Measurements from ENCODE around the gene HGF.

HGF gene

DNA sequence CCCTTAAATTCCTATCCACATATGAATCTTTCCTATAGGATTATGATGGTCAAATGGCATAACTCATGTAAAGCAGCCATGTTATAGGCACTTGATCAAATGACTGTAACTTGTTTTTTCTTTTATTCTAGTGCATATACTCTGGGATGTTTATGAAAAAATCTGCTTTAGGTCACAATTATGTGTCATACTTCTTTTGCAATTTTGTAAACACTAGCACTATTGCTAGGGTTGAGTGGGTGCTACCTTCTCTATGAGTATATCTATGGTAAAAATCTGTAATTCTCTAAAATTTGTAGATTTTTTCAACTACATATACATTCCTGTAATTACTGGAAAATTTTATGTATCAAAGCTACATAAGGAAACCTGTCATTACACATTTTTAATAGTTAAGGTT is 50.0 kb downstream of the HGF start:
- DNase-seq (ENCODE audit: low read depth): no peak

DNA sequence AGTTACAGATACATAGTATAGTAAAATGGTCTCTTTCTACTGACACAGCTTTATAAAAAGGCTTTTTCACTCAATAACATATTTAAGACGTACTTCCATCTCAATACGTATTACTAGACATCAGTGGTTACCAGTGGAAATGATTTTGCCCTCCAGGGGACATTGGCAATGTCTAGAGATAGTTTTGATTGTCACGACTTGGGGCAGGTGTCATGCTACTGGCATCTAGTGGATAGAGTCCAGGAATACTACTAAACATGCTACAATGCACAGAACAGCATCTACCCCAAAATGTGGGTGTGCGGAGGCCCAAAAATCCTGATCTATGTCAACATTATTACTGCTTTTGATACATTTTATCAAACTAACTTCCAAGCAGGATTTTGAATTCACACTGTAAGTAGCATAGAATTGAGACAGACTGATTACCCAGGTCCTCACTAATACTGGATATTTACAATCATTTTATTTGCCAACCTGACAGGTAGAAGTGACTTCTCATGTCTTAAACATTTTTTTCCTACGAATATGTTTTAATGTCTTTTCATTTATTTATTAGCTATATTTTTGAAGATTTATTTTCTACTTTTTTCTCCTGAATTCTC is 53.8 kb downstream of the HGF start:
- DNase-seq (ENCODE audit: low read depth): no peak

DNA sequence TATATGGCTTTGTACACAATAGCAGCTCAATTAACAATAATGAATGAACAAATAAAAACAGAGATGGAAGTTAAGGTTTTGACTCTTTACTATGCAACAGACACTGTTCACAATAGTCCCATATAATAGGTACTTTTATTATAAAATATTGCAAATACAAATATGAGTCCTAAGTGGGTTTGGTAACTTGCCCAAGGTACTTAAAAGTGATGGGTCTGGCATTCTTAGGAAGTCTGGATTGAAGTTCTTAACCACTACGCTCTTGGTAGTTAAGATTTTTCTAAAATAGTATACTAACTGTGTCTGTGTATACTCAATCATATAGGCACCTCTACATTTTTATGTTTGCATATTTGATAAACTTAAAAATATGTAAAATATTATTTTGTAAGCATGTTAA is 55.5 kb downstream of the HGF start:
- DNase-seq (ENCODE audit: low read depth): no peak

GRCh38 chr7:81710751-81711150 is 59.1 kb downstream of the HGF start:
- no peak for DNase-seq (ENCODE audit: low read depth)

DNA sequence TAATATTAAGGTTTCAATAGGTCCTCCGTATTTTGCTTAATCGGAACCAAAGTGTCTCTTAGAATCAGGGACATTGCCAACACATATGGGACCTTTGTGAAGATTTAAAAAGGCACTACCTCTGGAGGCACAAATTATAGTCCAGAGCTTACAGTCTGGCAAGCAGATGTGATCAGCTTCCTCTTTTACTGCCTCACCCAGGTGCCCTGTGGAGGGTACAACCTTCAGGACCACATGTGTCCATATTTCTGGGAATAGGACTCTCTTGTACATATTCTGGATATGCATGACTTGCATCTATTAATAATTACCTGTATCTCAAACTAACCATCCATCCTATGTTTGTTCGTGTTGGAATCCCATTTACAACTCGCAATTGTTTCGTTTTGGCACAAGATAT is 60.0 kb downstream of the HGF start:
- no peak for DNase-seq (ENCODE audit: low read depth)

- DNase-seq (ENCODE audit: low read depth): no peak
These were observed 61.9 kb downstream of the HGF start for GRCh38 chr7:81707966-81708365.

DNA sequence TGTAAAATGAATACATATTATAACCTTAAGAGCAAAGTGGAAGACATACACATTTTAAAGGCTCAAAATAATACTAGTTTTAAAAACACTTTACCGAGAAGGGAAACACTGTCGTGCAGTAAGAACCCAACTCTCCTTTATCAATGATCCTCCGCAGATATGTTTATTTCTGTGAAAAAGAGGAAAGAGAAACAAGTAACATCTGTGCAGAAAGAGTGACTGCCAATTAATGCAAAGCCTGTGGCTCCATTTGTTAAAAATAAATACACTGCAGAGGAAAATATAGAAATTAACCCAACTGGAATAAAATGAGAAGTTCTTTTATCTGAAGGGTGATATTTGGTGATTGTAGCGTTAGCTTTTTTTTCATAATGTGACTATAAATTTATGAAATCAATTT is 62.7 kb downstream of the HGF start:
- no peak for DNase-seq (ENCODE audit: low read depth)

- no peak for DNase-seq (ENCODE audit: low read depth)
These were observed 64.6 kb downstream of the HGF start for GRCh38 chr7:81705206-81705605.

- no peak for DNase-seq (ENCODE audit: low read depth)
These were observed 65.3 kb downstream of the HGF start for GRCh38 chr7:81704595-81704994.

DNA sequence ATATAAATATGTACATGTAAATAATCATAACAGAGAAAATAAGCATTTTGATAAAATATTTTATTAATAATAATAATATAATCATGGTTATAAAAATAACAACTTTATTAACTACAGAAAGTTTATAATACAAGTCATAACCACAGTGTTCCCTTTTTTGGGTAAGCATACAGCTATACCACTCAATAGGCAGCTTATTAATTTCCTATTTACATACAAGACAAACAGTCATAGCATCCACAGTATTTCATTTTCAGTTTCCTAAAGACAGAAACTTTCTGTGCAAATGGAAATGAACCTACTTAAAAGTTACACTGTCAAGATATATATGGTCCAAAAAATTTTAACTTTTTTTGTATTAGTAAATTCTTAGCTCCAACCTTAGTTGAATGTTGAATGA is 70.9 kb downstream of the HGF start:
- no peak for DNase-seq (ENCODE audit: low read depth)

DNA sequence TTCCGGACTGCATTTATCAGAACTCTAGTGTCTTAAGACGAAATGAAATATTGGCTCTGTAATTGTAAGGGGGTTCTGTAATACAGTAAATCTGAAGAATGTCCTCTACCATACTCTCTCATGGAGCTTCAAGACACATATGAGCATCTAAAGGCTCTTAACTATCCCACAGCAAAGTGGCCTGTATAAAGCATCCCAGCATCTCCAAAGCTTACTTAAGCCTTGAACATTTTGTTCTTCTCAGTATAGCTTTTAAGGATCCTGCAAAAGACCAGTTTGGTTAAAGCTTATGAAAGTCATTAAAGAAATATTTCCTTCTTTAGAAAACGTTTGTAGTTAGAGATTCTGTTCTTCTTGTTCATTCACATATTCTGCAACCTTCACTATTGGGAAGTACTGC is 75.1 kb downstream of the HGF start:
- no peak for DNase-seq (ENCODE audit: low read depth)

DNA sequence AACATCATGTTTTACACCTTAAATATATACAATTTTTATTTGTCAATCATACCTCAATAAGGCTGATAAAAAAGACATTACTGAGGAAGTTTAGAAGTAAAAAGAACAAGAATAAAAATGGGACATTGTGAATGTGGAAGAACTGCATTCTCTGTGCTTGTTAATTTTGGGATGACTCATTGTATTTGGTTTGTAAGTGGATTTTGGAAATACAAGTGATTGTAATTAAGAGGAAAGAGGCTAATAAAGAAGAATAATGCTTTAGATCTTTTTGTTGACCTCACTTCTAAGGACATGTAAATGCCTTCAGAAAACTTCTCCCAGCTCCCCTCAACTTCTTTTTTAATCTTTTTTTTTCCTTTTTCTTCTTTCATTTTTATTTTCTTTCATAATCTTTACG is 76.0 kb downstream of the HGF start:
- no peak for DNase-seq (ENCODE audit: low read depth)

GRCh38 chr7:81693080-81693479 is 76.8 kb downstream of the HGF start:
- DNase-seq (ENCODE audit: low read depth): no peak

- DNase-seq (ENCODE audit: low read depth): no peak
These were observed 77.5 kb downstream of the HGF start for GRCh38 chr7:81692146-81692905.

DNA sequence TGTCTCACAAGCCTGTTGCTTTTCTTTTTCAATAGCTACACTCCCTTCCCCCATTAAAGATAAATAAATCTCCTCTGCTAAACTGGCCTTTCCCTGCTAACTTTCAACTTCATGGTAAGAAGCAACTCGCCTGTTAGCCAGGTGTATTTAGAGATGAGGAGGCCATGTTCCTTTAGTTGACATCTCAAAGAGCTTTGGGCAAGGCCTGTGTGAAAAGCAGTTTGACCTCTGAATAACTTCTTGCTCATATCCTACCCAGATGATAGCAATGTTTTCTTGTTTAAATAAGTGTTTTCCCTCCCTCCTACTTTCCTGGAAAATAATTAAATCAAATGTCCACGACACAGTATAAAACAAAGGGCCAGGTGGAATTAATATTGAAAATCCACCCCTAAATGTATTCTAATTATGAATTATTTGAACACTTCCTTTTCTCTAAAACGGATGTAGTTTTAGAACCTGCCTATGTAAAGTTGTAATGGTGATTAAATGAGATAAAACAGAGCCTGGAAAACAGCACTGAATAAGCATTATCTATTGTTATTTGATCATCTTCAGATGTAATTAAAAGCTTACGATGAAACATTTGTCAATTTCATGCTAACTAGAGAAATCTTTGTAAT is 78.5 kb downstream of the HGF start:
- no peak for DNase-seq (ENCODE audit: low read depth)

GRCh38 chr7:81690688-81691087 is 79.2 kb downstream of the HGF start:
- no peak for DNase-seq (ENCODE audit: low read depth)

GRCh38 chr7:81690251-81690650 is 79.6 kb downstream of the HGF start:
- DNase-seq (ENCODE audit: low read depth): no peak

GRCh38 chr7:81688622-81689411 is 81.0 kb downstream of the HGF start:
- no peak for DNase-seq (ENCODE audit: low read depth)

GRCh38 chr7:81687062-81687461 is 82.8 kb downstream of the HGF start:
- DNase-seq (ENCODE audit: low read depth): no peak

- no peak for DNase-seq (ENCODE audit: low read depth)
These were observed 84.5 kb downstream of the HGF start for GRCh38 chr7:81685270-81685868.

DNA sequence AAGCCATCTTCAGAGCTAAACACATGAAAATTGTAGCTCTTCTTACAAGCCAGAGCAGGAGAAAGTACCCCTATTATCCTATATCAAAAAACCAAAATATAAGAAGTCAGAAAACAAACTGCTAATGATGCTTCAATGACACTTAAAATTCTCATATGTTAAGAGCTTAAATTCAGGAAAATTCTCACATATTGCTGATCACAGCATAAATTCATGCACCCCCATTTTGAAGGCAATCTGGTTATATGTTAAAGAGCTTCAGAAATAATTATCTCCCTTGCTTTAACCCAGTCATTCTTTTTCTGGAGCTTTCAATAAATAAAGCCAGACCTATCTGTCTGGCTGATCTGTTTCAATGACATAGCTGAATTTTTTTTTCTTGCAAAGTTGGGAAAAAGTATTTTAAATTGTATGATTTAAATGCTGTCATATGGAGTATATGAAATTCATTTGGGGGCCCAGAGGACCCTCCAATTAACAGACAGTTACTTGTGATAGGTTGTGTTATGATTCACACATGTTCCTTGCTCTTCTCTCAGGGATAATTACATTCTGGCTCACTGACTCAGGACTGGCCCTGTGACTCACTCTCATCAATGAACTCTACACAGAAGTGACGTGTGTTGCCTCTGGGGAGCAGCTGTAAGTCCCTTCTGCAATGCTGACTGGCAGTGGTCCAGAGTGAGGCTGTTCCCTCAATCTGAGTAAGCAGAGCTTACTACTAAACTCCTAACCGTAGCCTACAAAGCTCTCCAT is 85.2 kb downstream of the HGF start:
- no peak for DNase-seq (ENCODE audit: low read depth)

- DNase-seq (ENCODE audit: low read depth): no peak
These were observed 85.8 kb downstream of the HGF start for GRCh38 chr7:81684033-81684432.

Data from activated T-cell treated with anti-CD3 and anti-CD28 coated beads for 1 hour (primary cell).